Astrocyte (in vitro differentiated cells and primary cell): ENCODE measurements around the gene GPC5. TPM values are rescaled to one million over a fixed set of nuclear protein-coding genes. Genes with fewer than 3 reads are reported as not detected.

Source experiments
- DNase-seq: peaks from one replicate; pipeline ENCODE4 v3.0.0-alpha.2; 2010; ENCODE audit warnings: low read depth
- FAIRE-seq: peaks from 2 replicates; lab custom pipeline; 2011; peaks lifted over from hg19 to GRCh38; lab: Jason Lieb, UNC
- H2AFZ ChIP-seq: 2 replicates; pipeline ENCODE4 v1.6.0; 2012; ENCODE audit warnings: low read depth, low read length, inconsistent platforms
- H3K27ac ChIP-seq: 2 replicates; pipeline ENCODE4 v1.5.1; 2011; ENCODE audit warnings: low read depth, low read length, inconsistent platforms
- H3K27me3 ChIP-seq: 2 replicates; pipeline ENCODE4 v1.6.0; 2011; ENCODE audit warnings: low read length, inconsistent platforms; ENCODE audit not compliant: insufficient read depth
- H3K36me3 ChIP-seq: 2 replicates; pipeline ENCODE4 v1.5.1; 2011; ENCODE audit warnings: low read length, inconsistent platforms; ENCODE audit not compliant: insufficient read depth
- H3K4me1 ChIP-seq: 2 replicates; pipeline ENCODE4 v1.5.1; 2011; ENCODE audit warnings: low read length, inconsistent platforms; ENCODE audit not compliant: insufficient read depth
- H3K4me2 ChIP-seq: 2 replicates; pipeline ENCODE4 v1.6.0; 2012; ENCODE audit warnings: low read length, inconsistent platforms
- H3K4me3 ChIP-seq: 2 replicates; pipeline ENCODE4 v1.5.1; 2011; ENCODE audit warnings: low read depth, mild to moderate bottlenecking, low read length, inconsistent platforms; ENCODE audit not compliant: insufficient read depth
- H3K79me2 ChIP-seq: 2 replicates; pipeline ENCODE4 v1.6.0; 2012; ENCODE audit warnings: mild to moderate bottlenecking, low read length, inconsistent platforms; ENCODE audit not compliant: insufficient read depth
- H3K9ac ChIP-seq: 2 replicates; pipeline ENCODE4 v1.6.0; 2012; ENCODE audit warnings: mild to moderate bottlenecking, low read length, inconsistent platforms
- H3K9me3 ChIP-seq: 2 replicates; pipeline ENCODE4 v1.5.1; 2012; ENCODE audit warnings: low read depth, mild to moderate bottlenecking, low read length, inconsistent platforms; ENCODE audit not compliant: insufficient read depth
- H4K20me1 ChIP-seq: 2 replicates; pipeline ENCODE4 v1.6.0; 2012; ENCODE audit warnings: low read length, inconsistent platforms; ENCODE audit not compliant: insufficient read depth
- H3K27ac Mint-ChIP-seq: one replicate; pipeline ENCODE4 v1.8.0; 2021; ENCODE audit warnings: mild to moderate bottlenecking, mixed read lengths; ENCODE audit not compliant: unreplicated experiment
- H3K27me3 Mint-ChIP-seq: one replicate; pipeline ENCODE4 v1.8.0; 2021; ENCODE audit warnings: low read depth, mixed read lengths; ENCODE audit not compliant: unreplicated experiment
- H3K36me3 Mint-ChIP-seq: one replicate; pipeline ENCODE4 v1.8.0; 2021; ENCODE audit warnings: low read depth, mixed read lengths; ENCODE audit not compliant: unreplicated experiment
- H3K4me1 Mint-ChIP-seq: one replicate; pipeline ENCODE4 v1.8.0; 2021; ENCODE audit warnings: low read depth, mixed read lengths; ENCODE audit not compliant: unreplicated experiment
- H3K4me3 Mint-ChIP-seq: one replicate; pipeline ENCODE4 v1.8.0; 2021; ENCODE audit warnings: mild to moderate bottlenecking, moderate library complexity, mixed read lengths; ENCODE audit not compliant: unreplicated experiment
- H3K9me3 Mint-ChIP-seq: one replicate; pipeline ENCODE4 v1.8.0; 2021; ENCODE audit warnings: mild to moderate bottlenecking, mixed read lengths; ENCODE audit not compliant: unreplicated experiment
- CTCF ChIP-seq: IDR thresholded peaks from 2 replicates; pipeline ENCODE4 v1.5.1; 2011; ENCODE audit warnings: low read depth, mild to moderate bottlenecking, inconsistent platforms, low read length, moderate library complexity; ENCODE audit not compliant: insufficient read depth
- EZH2 ChIP-seq: IDR thresholded peaks from 2 replicates; pipeline ENCODE4 v1.6.1; 2012; ENCODE audit warnings: mild to moderate bottlenecking, low read length, inconsistent platforms; ENCODE audit not compliant: insufficient read depth
- total RNA-seq: library from RNA; stranded (reverse); gene quantifications from 2 replicates; pipeline ENCODE4 v1.2.1, GENCODE V29; 2021

GPC5 gene
- total RNA-seq, 1 donor from 2014 or later, result 1.1 TPM

- Histone ChIP-seq H3K27ac (no peak overlapping the region), H3K4me1 (no peaks in the 10 kb centered on the region), H3K9ac (no peak overlapping the region), H3K36me3 (no peaks in the 10 kb centered on the region), H3K4me2 (no peak overlapping the region), H4K20me1 (no peaks in the 10 kb centered on the region), H3K79me2 (no peaks in the 10 kb centered on the region), H2AFZ (no peak overlapping the region), H3K9me3 (no peaks in the 10 kb centered on the region), H3K27me3 (no peaks in the 10 kb centered on the region), H3K4me3 (no peak overlapping the region)
- Mint-ChIP-seq H3K4me3 (no peak overlapping the region), H3K36me3 (no peaks in the 10 kb centered on the region), H3K9me3 (no peaks in the 10 kb centered on the region), H3K27me3 (no peaks in the 10 kb centered on the region), H3K27ac (no peak overlapping the region), H3K4me1 (peaks cover 5% of the 10 kb centered on the region)
- no peak for DNase-seq
- FAIRE-seq, result no peak
- no peak for TF ChIP-seq EZH2
- no peak for TF ChIP-seq CTCF
These were observed 503.9 kb downstream of the GPC5 start for GRCh38 chr13:91902291-91902690.

GRCh38 chr13:91904005-91904404 is 505.6 kb downstream of the GPC5 start:
- TF ChIP-seq EZH2, result no peak
- TF ChIP-seq CTCF, result no peak
- no peak overlapping the region for H3K9ac ChIP-seq
- no peak overlapping the region for H3K4me2 ChIP-seq
- H3K27ac ChIP-seq, result no peak overlapping the region
- DNase-seq (no peak), FAIRE-seq (no peak)
- Mint-ChIP-seq H3K27ac (no peak overlapping the region), H3K36me3 (no peaks in the 10 kb centered on the region), H3K4me1 (peaks cover 5% of the 10 kb centered on the region), H3K9me3 (no peaks in the 10 kb centered on the region), H3K27me3 (no peaks in the 10 kb centered on the region), H3K4me3 (no peak overlapping the region)
- H3K4me1 ChIP-seq, result no peaks in the 10 kb centered on the region
- H3K79me2 ChIP-seq, result no peaks in the 10 kb centered on the region
- no peaks in the 10 kb centered on the region for H3K36me3 ChIP-seq
- no peaks in the 10 kb centered on the region for H3K27me3 ChIP-seq
- H3K4me3 ChIP-seq, result no peak overlapping the region
- no peaks in the 10 kb centered on the region for H4K20me1 ChIP-seq
- H3K9me3 ChIP-seq, result no peaks in the 10 kb centered on the region
- H2AFZ ChIP-seq, result no peak overlapping the region

GRCh38 chr13:91904597-91904996 is 506.2 kb downstream of the GPC5 start:
- H4K20me1 ChIP-seq, result no peaks in the 10 kb centered on the region
- H3K4me3 Mint-ChIP-seq, result no peak overlapping the region
- no peak overlapping the region for H3K27ac ChIP-seq
- no peaks in the 10 kb centered on the region for H3K79me2 ChIP-seq
- H3K4me1 Mint-ChIP-seq, result peaks cover 5% of the 10 kb centered on the region
- no peaks in the 10 kb centered on the region for H3K27me3 ChIP-seq
- no peak overlapping the region for H3K4me2 ChIP-seq
- no peaks in the 10 kb centered on the region for H3K36me3 Mint-ChIP-seq
- no peak overlapping the region for H3K9ac ChIP-seq
- H3K27me3 Mint-ChIP-seq, result no peaks in the 10 kb centered on the region
- DNase-seq (no peak), FAIRE-seq (no peak)
- no peaks in the 10 kb centered on the region for H3K36me3 ChIP-seq
- no peaks in the 10 kb centered on the region for H3K9me3 Mint-ChIP-seq
- H2AFZ ChIP-seq, result no peak overlapping the region
- H3K27ac Mint-ChIP-seq, result peak overlapping the region; percentile 6
- H3K4me1 ChIP-seq, result no peaks in the 10 kb centered on the region
- no peaks in the 10 kb centered on the region for H3K9me3 ChIP-seq
- TF ChIP-seq EZH2 (no peak), CTCF (no peak)
- H3K4me3 ChIP-seq, result no peak overlapping the region
